CD14-positive monocyte (primary cell): ENCODE measurements around the gene PSMD13. TPM values are rescaled to one million over a fixed set of nuclear protein-coding genes. Genes with fewer than 3 reads are reported as not detected.

Experiments
- DNase-seq, 3 donors: peaks; one replicate each; pipeline ENCODE4 v3.0.0-alpha.2; 2011 to 2022
- H2AFZ ChIP-seq: 2 replicates; pipeline ENCODE4 v1.6.0; 2012; ENCODE audit warnings: mild to moderate bottlenecking, low read depth, low read length, inconsistent platforms; ENCODE audit not compliant: insufficient read depth, poor library complexity, severe bottlenecking
- H3K27ac ChIP-seq, 2 donors: 1 replicate in 1 of 2; 2 replicates in 1 of 2; pipeline ENCODE4 v1.5.1; 2012 to 2013; ENCODE audit warnings: low read length in 2 of 2, control low read depth in 1 of 2, inconsistent platforms in 1 of 2, low read depth in 1 of 2, mild to moderate bottlenecking in 1 of 2
- H3K27me3 ChIP-seq, 2 donors: one replicate each; pipeline versions ENCODE4 v1.6.0 to v1.6.1; 2011 to 2013; ENCODE audit warnings: low read length in 2 of 2; ENCODE audit not compliant: control insufficient read depth in 2 of 2, insufficient read depth in 2 of 2
- H3K36me3 ChIP-seq, 2 donors: replicated peaks in 1 of 2; 1 replicate in 1 of 2; 2 replicates in 1 of 2; pipeline versions ENCODE4 v1.5.1 to v1.6.1; 2012 to 2013; ENCODE audit warnings: low read length in 2 of 2, control low read depth in 1 of 2, inconsistent platforms in 1 of 2, mild to moderate bottlenecking in 1 of 2; ENCODE audit not compliant: insufficient read depth in 2 of 2, control insufficient read depth in 1 of 2
- H3K4me1 ChIP-seq, 2 donors: 1 replicate in 1 of 2; 2 replicates in 1 of 2; pipeline versions ENCODE4 v1.5.1 to v1.6.1; 2012 to 2013; ENCODE audit warnings: low read length in 2 of 2, control low read depth in 1 of 2, inconsistent platforms in 1 of 2, mild to moderate bottlenecking in 1 of 2, moderate library complexity in 1 of 2; ENCODE audit not compliant: insufficient read depth in 2 of 2, control insufficient read depth in 1 of 2
- H3K4me2 ChIP-seq: replicated peaks from 2 replicates; pipeline ENCODE3; 2012; ENCODE audit warnings: low read length, moderate library complexity, mild to moderate bottlenecking; ENCODE audit not compliant: poor library complexity, severe bottlenecking; ENCODE audit errors: extremely low read depth
- H3K4me3 ChIP-seq, 3 experiments: fragments of 200-600 bp in 1 of 3; sonication (generic) in 1 of 3; replicated peaks in 1 of 3; 1 replicate in 2 of 3; 2 replicates in 1 of 3; pipeline ENCODE4 v1.5.1; 2011 to 2013; ENCODE audit warnings: low read length in 3 of 3, mild to moderate bottlenecking in 3 of 3, control low read depth in 2 of 3, low read depth in 2 of 3, inconsistent platforms in 1 of 3, moderate library complexity in 1 of 3
- H3K79me2 ChIP-seq: 2 replicates; pipeline ENCODE4 v1.6.0; 2012; ENCODE audit warnings: mild to moderate bottlenecking, control low read depth, inconsistent platforms, low read length, moderate library complexity; ENCODE audit not compliant: insufficient read depth
- H3K9ac ChIP-seq: 2 replicates; pipeline ENCODE4 v1.6.0; 2017; ENCODE audit warnings: low read length, mild to moderate bottlenecking; ENCODE audit not compliant: insufficient read depth, poor library complexity, severe bottlenecking
- H3K9me3 ChIP-seq, 2 donors: replicated peaks in 1 of 2; 1 replicate in 1 of 2; 2 replicates in 1 of 2; pipeline versions ENCODE4 v1.5.1 to v1.6.1; 2012 to 2013; ENCODE audit warnings: low read length in 2 of 2, control low read depth in 1 of 2; ENCODE audit not compliant: control insufficient read depth in 1 of 2, insufficient read depth in 1 of 2
- H4K20me1 ChIP-seq: 2 replicates; pipeline ENCODE4 v1.6.0; 2012; ENCODE audit warnings: mild to moderate bottlenecking, low read length, control low read depth, moderate library complexity; ENCODE audit not compliant: insufficient read depth
- H3K27ac Mint-ChIP-seq, 7 donors: one replicate each; pipeline ENCODE4 v1.8.0; 2020; ENCODE audit warnings: mild to moderate bottlenecking in 7 of 7, mixed read lengths in 7 of 7, moderate library complexity in 6 of 7, inconsistent platforms in 2 of 7
- H3K27me3 Mint-ChIP-seq, 3 donors: one replicate each; pipeline ENCODE4 v1.8.0; 2021 to 2022; ENCODE audit warnings: low read depth in 3 of 3, mild to moderate bottlenecking in 3 of 3, mixed read lengths in 3 of 3, moderate library complexity in 3 of 3, inconsistent platforms in 1 of 3
- H3K36me3 Mint-ChIP-seq, 2 donors: one replicate each; pipeline ENCODE4 v1.8.0; 2020; ENCODE audit warnings: mixed read lengths in 2 of 2, inconsistent platforms in 1 of 2, mild to moderate bottlenecking in 1 of 2
- H3K4me1 Mint-ChIP-seq: one replicate; pipeline ENCODE4 v1.8.0; 2020; ENCODE audit warnings: mild to moderate bottlenecking, mixed read lengths
- H3K4me3 Mint-ChIP-seq, 2 donors: one replicate each; pipeline ENCODE4 v1.8.0; 2020; ENCODE audit warnings: mild to moderate bottlenecking in 2 of 2, mixed read lengths in 2 of 2, moderate library complexity in 1 of 2
- H3K9me3 Mint-ChIP-seq, 7 donors: one replicate each; pipeline ENCODE4 v1.8.0; 2020 to 2022; ENCODE audit warnings: mixed read lengths in 7 of 7, mild to moderate bottlenecking in 6 of 7, moderate library complexity in 6 of 7, inconsistent platforms in 2 of 7
- CTCF ChIP-seq: fragments of 200-600 bp; IDR thresholded peaks from one replicate; pipeline ENCODE4 v1.8.0; 2022; ENCODE audit warnings: antibody characterized with exemption, mild to moderate bottlenecking
- WGBS: methylation state at CpG from one replicate; pipeline ENCODE4 v1.1.5; 2013; ENCODE audit warnings: missing lambda C conversion rate; ENCODE audit not compliant: insufficient coverage; 5-methylcytosine and 5-hydroxymethylcytosine counted together
- intact Hi-C, 2 donors: fragments of 100-400 bp; cut with micrococcal nuclease; formaldehyde crosslinking; loops; one replicate each; pipeline versions ENCODE4 v1.15.0 to v1.15.1; 2023
- polyA plus RNA-seq, 3 donors: library from polyadenylated mRNA; depleted of rRNA in 1 of 3; unstranded in 2 of 3; stranded (reverse) in 1 of 3; fragments of 300-500 nt in 2 of 3; fragments of >200 nt in 1 of 3; fragmentation: Illumina TruSeq in 2 of 3; gene quantifications; 1 replicate in 2 of 3; 2 replicates in 1 of 3; pipeline ENCODE4 v1.2.3, GENCODE V29; 2012 to 2021

Gene PSMD13
- polyA plus RNA-seq, 3 donors, result 136 to 272 (median 218) TPM

- DNase-seq, result no peak
- peak overlapping the region in 1 of 7 donors; percentile 75 for H3K27ac Mint-ChIP-seq
- no peak overlapping the region for H3K27ac ChIP-seq
- peaks cover 52 to 58% of the 10 kb centered on the region in 2 donors for H3K36me3 Mint-ChIP-seq
- H3K4me3 ChIP-seq, result no peak overlapping the region
- peaks cover 49% of the 10 kb centered on the region for H3K79me2 ChIP-seq
- intact Hi-C loops, result no loop called here
- no peak overlapping the region for H2AFZ ChIP-seq
- H3K4me2 ChIP-seq, result no peak overlapping the region
- no peak overlapping the region for H3K9ac ChIP-seq
- no CpG with 5 or more reads among the region's 1 CpG for WGBS
- H3K27me3 ChIP-seq, result no peaks in the 10 kb centered on the region
- no peak for TF ChIP-seq CTCF
- no peaks in the 10 kb centered on the region for H3K9me3 Mint-ChIP-seq
- peaks cover 41 to 63% of the 10 kb centered on the region in 2 donors for H3K36me3 ChIP-seq
- no peaks in the 10 kb centered on the region for H3K9me3 ChIP-seq
- no peak overlapping the region for H3K4me3 Mint-ChIP-seq
- H3K4me1 Mint-ChIP-seq, result peaks cover 21% of the 10 kb centered on the region
- H4K20me1 ChIP-seq, result peaks cover 28% of the 10 kb centered on the region
- peaks cover 0 to 2% (median 0%) of the 10 kb centered on the region in 3 donors for H3K27me3 Mint-ChIP-seq
- H3K4me1 ChIP-seq, result peaks cover 17 to 20% of the 10 kb centered on the region in 2 donors
Observed at GRCh38 chr11:240315-240714, 3.5 kb downstream of the PSMD13 start.

GRCh38 chr11:241634-242033 is 4.9 kb downstream of the PSMD13 start:
- peak overlapping the region in 4 of 7 donors; percentile 1 to 48 (median 34) for H3K27ac Mint-ChIP-seq
- Histone ChIP-seq H4K20me1 (peaks cover 36% of the 10 kb centered on the region), H3K27me3 (no peaks in the 10 kb centered on the region), H3K36me3 (peaks cover 54 to 76% of the 10 kb centered on the region in 2 donors), H3K4me2 (no peak overlapping the region), H3K9ac (no peak overlapping the region), H3K79me2 (peaks cover 49% of the 10 kb centered on the region), H3K9me3 (no peaks in the 10 kb centered on the region), H3K4me1 (peaks cover 12 to 13% of the 10 kb centered on the region in 2 donors), H2AFZ (no peak overlapping the region), H3K4me3 (no peak overlapping the region), H3K27ac (no peak overlapping the region)
- peaks cover 17% of the 10 kb centered on the region for H3K4me1 Mint-ChIP-seq
- H3K27me3 Mint-ChIP-seq, result peaks cover 0 to 2% (median 0%) of the 10 kb centered on the region in 3 donors
- DNase-seq, result no peak
- intact Hi-C loops, result no loop called here
- H3K9me3 Mint-ChIP-seq, result no peaks in the 10 kb centered on the region
- no peak overlapping the region for H3K4me3 Mint-ChIP-seq
- 100% methylated on average over 2 of the region's 5 CpGs for WGBS
- peaks cover 65 to 71% of the 10 kb centered on the region in 2 donors for H3K36me3 Mint-ChIP-seq
- no peak for TF ChIP-seq CTCF
